HG03342 (cell line): ENCODE data around the gene STRADB.
"Not testable (repeated sequence)": the region's sequence is repeated elsewhere in the genome, so short reads cannot be mapped to it uniquely, and the experiment has no call there.

Source experiments
- ATAC-seq: cut with Tn5 transposase; IDR thresholded peaks from one replicate; pipeline ENCODE4 v1.9.1; 2021; ENCODE audit warnings: mild to moderate bottlenecking, moderate library complexity; ENCODE audit not compliant: unreplicated experiment

Gene STRADB

GRCh38 chr2:201466050-201466675, 14.6 kb downstream of the STRADB start:
- no peak for ATAC-seq

GRCh38 chr2:201467666-201468065, 16.1 kb downstream of the STRADB start:
- no peak for ATAC-seq

GRCh38 chr2:201470821-201471731, 19.5 kb downstream of the STRADB start:
- no peak for ATAC-seq

GRCh38 chr2:201471732-201472393, 20.3 kb downstream of the STRADB start:
- no peak for ATAC-seq

- ATAC-seq: no peak
Measured at GRCh38 chr2:201472411-201472810, 20.9 kb downstream of the STRADB start.

GRCh38 chr2:201482543-201482942, 31.0 kb downstream of the STRADB start:
- no peak for ATAC-seq

- ATAC-seq: no peak
Measured at GRCh38 chr2:201483342-201483741, 31.8 kb downstream of the STRADB start.

GRCh38 chr2:201483758-201484157, 32.2 kb downstream of the STRADB start:
- not testable (repeated sequence) for ATAC-seq

- ATAC-seq: no peak
Measured at GRCh38 chr2:201484805-201485204, 33.3 kb downstream of the STRADB start.

- no peak for ATAC-seq
Measured at GRCh38 chr2:201490291-201490690, 38.8 kb downstream of the STRADB start.

- ATAC-seq: no peak
Measured at GRCh38 chr2:201496785-201497184, 45.2 kb downstream of the STRADB start.

GRCh38 chr2:201500534-201500933, 49.0 kb downstream of the STRADB start:
- no peak for ATAC-seq

- ATAC-seq: no peak
Measured at GRCh38 chr2:201502713-201503112, 51.2 kb downstream of the STRADB start.

- ATAC-seq: no peak
Measured at GRCh38 chr2:201507725-201508124, 56.2 kb downstream of the STRADB start.

- no peak for ATAC-seq
Measured at GRCh38 chr2:201513271-201513670, 61.7 kb downstream of the STRADB start.

- ATAC-seq: no peak
Measured at GRCh38 chr2:201515573-201516246, 64.2 kb downstream of the STRADB start.

GRCh38 chr2:201517094-201517493, 65.6 kb downstream of the STRADB start:
- no peak for ATAC-seq

- no peak for ATAC-seq
Measured at GRCh38 chr2:201520201-201520600, 68.7 kb downstream of the STRADB start.

- no peak for ATAC-seq
Measured at GRCh38 chr2:201522965-201523364, 71.4 kb downstream of the STRADB start.

- ATAC-seq: no peak
Measured at GRCh38 chr2:201523506-201523905, 72.0 kb downstream of the STRADB start.
